GM18507 (cell line): ENCODE results near the gene RAB22A.

Experiments
- DNase-seq: peaks from one replicate; pipeline ENCODE4 v3.0.0; 2011; ENCODE audit warnings: low read depth; ENCODE audit not compliant: insufficient read length; ENCODE audit errors: extremely low spot score
- FAIRE-seq: peaks from 2 replicates; lab custom pipeline; 2011; peaks lifted over from hg19 to GRCh38; lab: Jason Lieb, UNC

RAB22A gene

GRCh38 chr20:58309591-58310290, at the start of gene RAB22A:
Gene RAB22A (plus strand): TSS chr20:58309715. CDS start chr20:58309977, 262 bp downstream.
- FAIRE-seq (no peak), DNase-seq (peak; percentile 88)

- no peak for DNase-seq
- no peak for FAIRE-seq
Observed at GRCh38 chr20:58260006-58260405, 49.5 kb upstream of the RAB22A start.

GRCh38 chr20:58261660-58262059, 47.9 kb upstream of the RAB22A start:
- no peak for FAIRE-seq

GRCh38 chr20:58264271-58264670, 45.2 kb upstream of the RAB22A start:
- FAIRE-seq: no peak
- no peak for DNase-seq

More at GRCh38 chr20:58261660-58262059, 47.9 kb upstream of the RAB22A start:
- DNase-seq: no peak

GRCh38 chr20:58267389-58268215, 41.9 kb upstream of the RAB22A start:
- no peak for FAIRE-seq
- no peak for DNase-seq

GRCh38 chr20:58268421-58268821, 41.1 kb upstream of the RAB22A start:
- DNase-seq: no peak
- no peak for FAIRE-seq

GRCh38 chr20:58268936-58269619, 40.4 kb upstream of the RAB22A start:
- no peak for FAIRE-seq

GRCh38 chr20:58271606-58272351, 37.7 kb upstream of the RAB22A start:
- DNase-seq (no peak), FAIRE-seq (no peak)

More at GRCh38 chr20:58268936-58269619, 40.4 kb upstream of the RAB22A start:
- DNase-seq: no peak

GRCh38 chr20:58274384-58274783, 35.1 kb upstream of the RAB22A start:
- DNase-seq (no peak), FAIRE-seq (no peak)

GRCh38 chr20:58277107-58277506, 32.4 kb upstream of the RAB22A start:
- FAIRE-seq: no peak
- DNase-seq: no peak

GRCh38 chr20:58277578-58278472, 31.7 kb upstream of the RAB22A start:
- FAIRE-seq (no peak), DNase-seq (no peak)

GRCh38 chr20:58286729-58287128, 22.8 kb upstream of the RAB22A start:
- no peak for FAIRE-seq
- DNase-seq: no peak

- DNase-seq (no peak), FAIRE-seq (no peak)
Observed at GRCh38 chr20:58287638-58288037, 21.9 kb upstream of the RAB22A start.

- no peak for FAIRE-seq
- no peak for DNase-seq
Observed at GRCh38 chr20:58289143-58289542, 20.4 kb upstream of the RAB22A start.

GRCh38 chr20:58293453-58293852, 16.1 kb upstream of the RAB22A start:
- DNase-seq (no peak), FAIRE-seq (no peak)

GRCh38 chr20:58294497-58295455, 14.7 kb upstream of the RAB22A start:
- FAIRE-seq (no peak), DNase-seq (no peak)

- no peak for FAIRE-seq
- no peak for DNase-seq
Observed at GRCh38 chr20:58296051-58296837, 13.3 kb upstream of the RAB22A start.
